Stimulated activated CD8-positive, alpha-beta memory T cell treated with anti-CD3 and anti-CD28 coated beads, Interleukin-7, amount 100 ng/mL, for 4 hours (primary cell): Measurements from ENCODE around the gene TSPY1.
"Not testable (repeated sequence)": the region's sequence is repeated elsewhere in the genome, so short reads cannot be mapped to it uniquely, and the experiment has no call there.

Experiments used
- DNase-seq, 2 donors: peaks; one replicate each; pipeline ENCODE4 v3.0.0-alpha.2; 2020; ENCODE audit warnings: low read depth in 2 of 2

TSPY1 gene

GRCh38 chrY:9466655-9467054 lies at the start of gene TSPY1:
TSPY1 (plus strand) TSS chrY:9466955; CDS start chrY:9467001, 46 bp downstream.
- not testable (repeated sequence) for DNase-seq

GRCh38 chrY:9486967-9487366 lies 20.2 kb downstream of the TSPY1 start, which contains the start of gene TSPY9:
TSPY9 (plus strand) TSS chrY:9487267; CDS start chrY:9487313, 46 bp downstream.
- DNase-seq, result not testable (repeated sequence)

GRCh38 chrY:9504396-9504795 lies 37.6 kb downstream of the TSPY1 start:
- not testable (repeated sequence) for DNase-seq

GRCh38 chrY:9516287-9516686 lies 49.5 kb downstream of the TSPY1 start:
- not testable (repeated sequence) for DNase-seq
